ENCODE results near the gene DAB1.

The DAB1 gene

DNA sequence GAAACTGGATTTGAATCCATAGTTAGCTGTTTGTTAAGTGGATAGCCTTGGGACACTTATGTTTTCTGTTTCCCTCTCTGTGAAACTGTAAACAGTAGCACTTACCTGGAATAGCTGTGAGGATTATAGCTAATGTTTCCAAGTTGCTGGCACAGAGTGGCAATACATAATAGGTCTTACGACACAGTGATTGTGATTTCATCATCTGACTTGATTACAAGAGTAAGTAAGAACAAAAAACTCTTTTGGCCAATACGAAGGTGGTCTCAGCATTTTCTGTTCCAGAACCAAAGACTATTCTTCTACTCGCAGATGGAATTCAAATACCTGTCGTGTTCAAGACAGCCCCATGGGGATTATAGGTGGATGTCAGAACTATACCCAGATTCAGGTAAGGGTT is 460.2 kb downstream of the DAB1 start:
- Histone ChIP-seq H3K27me3 (ENCODE audit: insufficient read depth, low read length) (no peaks in the 10 kb centered on the region), H3K9me3 (ENCODE audit: insufficient read depth, low read depth, low read length) (no peaks in the 10 kb centered on the region)
- WGBS, result 93% methylated on average over 4 of the region's 4 CpGs

DNA sequence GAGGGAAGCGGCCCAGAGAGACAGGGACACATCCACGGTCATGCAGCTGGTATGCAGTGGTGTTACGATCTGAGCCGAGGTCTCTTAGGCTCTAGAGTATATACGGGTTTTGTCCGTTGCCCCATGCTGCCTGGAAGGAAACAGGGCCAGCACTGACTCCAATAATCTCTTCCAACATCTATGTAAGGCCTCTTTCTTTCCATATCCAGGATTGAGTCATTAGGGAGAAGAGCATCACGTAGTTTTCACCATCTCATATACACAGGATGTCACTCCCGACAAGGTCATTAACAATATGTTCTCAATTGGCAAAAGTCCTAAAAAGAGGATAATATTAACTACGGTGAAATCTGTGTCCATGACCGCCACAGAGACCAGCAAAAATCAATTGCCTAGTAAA is 462.4 kb downstream of the DAB1 start:
- no peak overlapping the region for H3K4me3 ChIP-seq (ENCODE audit: low read length)
- no peaks in the 10 kb centered on the region for H3K27me3 ChIP-seq (ENCODE audit: insufficient read depth, low read length)
- no peaks in the 10 kb centered on the region for H3K36me3 ChIP-seq (ENCODE audit: insufficient read depth, low read length)
- no peak overlapping the region for H3K9ac ChIP-seq (ENCODE audit: low read depth, low read length)
- H3K4me1 ChIP-seq (ENCODE audit: insufficient read depth, low read length), result no peaks in the 10 kb centered on the region; the same call in 1 of the 2 replicates
- 95% methylated on average over 10 of the region's 10 CpGs for whole genome bisulfite sequencing
- H3K9me3 ChIP-seq (ENCODE audit: insufficient read depth, low read depth, low read length), result no peaks in the 10 kb centered on the region
- H3K27ac ChIP-seq (ENCODE audit: low read depth, low read length), result no peak overlapping the region

More for the DNA sequence above, 460.2 kb downstream of the DAB1 start:
- no peak overlapping the region for H3K27ac ChIP-seq (ENCODE audit: low read depth, low read length)
- no peaks in the 10 kb centered on the region; the same call in 1 of the 2 replicates for H3K4me1 ChIP-seq (ENCODE audit: insufficient read depth, low read length)
- H3K36me3 ChIP-seq (ENCODE audit: insufficient read depth, low read length), result no peaks in the 10 kb centered on the region
- no peak overlapping the region for H3K9ac ChIP-seq (ENCODE audit: low read depth, low read length)
- no peak overlapping the region for H3K4me3 ChIP-seq (ENCODE audit: low read length)

DNA sequence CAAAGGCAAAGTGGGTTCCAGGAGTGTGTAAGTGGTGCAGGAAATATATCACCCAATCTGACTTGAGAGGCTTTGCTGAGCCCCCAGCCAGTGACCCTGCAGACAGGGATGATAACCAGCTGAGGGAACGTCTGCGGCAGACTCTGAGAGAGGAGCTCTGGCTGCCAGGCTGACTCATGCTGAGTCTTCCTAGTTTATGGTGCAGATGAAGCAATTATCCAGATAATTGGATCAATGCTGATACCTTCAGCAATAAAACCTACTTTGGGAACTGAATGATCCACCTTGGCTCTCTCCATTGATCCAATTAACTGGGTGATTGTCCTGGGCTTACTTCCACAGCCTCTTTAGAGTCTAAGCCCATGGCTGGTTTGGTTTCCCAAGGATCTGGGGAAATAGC is 465.3 kb downstream of the DAB1 start:
- Histone ChIP-seq H3K4me3 (ENCODE audit: low read length) (no peak overlapping the region), H3K9me3 (ENCODE audit: insufficient read depth, low read depth, low read length) (no peaks in the 10 kb centered on the region), H3K4me1 (ENCODE audit: insufficient read depth, low read length) (no peaks in the 10 kb centered on the region; the same call in 1 of the 2 replicates), H3K9ac (ENCODE audit: low read depth, low read length) (no peak overlapping the region), H3K27me3 (ENCODE audit: insufficient read depth, low read length) (no peaks in the 10 kb centered on the region), H3K36me3 (ENCODE audit: insufficient read depth, low read length) (no peaks in the 10 kb centered on the region), H3K27ac (ENCODE audit: low read depth, low read length) (no peak overlapping the region)
- WGBS, result 66% methylated on average over 2 of the region's 2 CpGs

DNA sequence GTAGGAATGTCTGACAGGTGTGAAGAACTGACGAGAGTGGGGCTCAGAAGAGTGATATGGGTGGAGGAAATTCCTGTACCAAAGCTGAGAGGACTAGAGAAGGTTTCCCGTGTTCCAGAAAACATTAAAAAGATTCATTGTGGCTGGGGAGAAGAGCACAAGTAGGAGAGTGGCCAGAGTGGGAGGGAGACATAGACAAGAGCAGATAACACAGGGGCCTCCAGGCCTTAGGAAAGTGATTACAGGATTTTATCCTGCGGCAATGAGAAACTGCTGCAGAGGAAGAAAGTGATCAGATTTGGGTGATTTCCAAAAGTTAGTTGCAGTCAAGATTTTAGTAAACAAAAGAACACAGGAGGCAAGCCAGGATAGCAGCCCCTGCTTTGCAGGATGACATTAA is 465.9 kb downstream of the DAB1 start:
- Histone ChIP-seq H3K36me3 (ENCODE audit: insufficient read depth, low read length) (no peaks in the 10 kb centered on the region), H3K9ac (ENCODE audit: low read depth, low read length) (no peak overlapping the region), H3K27me3 (ENCODE audit: insufficient read depth, low read length) (no peaks in the 10 kb centered on the region), H3K27ac (ENCODE audit: low read depth, low read length) (no peak overlapping the region), H3K9me3 (ENCODE audit: insufficient read depth, low read depth, low read length) (no peaks in the 10 kb centered on the region), H3K4me1 (ENCODE audit: insufficient read depth, low read length) (no peaks in the 10 kb centered on the region; the same call in 1 of the 2 replicates), H3K4me3 (ENCODE audit: low read length) (no peak overlapping the region)
- WGBS, result 82% methylated on average over 2 of the region's 3 CpGs

DNA sequence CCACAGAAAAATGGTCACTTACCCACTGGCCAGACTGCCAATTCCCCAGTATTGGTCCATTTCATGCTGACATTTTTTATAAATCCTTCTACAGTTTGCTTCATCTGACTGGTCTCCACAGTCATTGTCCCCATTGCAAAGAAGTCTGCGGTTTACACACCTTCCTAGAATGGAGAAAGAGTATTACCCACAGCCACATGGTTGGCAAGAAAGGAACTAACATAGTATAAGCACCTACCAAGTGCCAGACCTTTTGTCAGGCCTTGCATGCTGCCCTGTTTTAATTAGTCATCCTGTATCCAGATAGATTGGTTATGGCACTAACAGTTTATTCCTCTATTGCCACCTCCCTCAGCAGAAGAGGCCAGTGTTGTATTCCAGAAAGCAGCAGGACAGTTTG is 469.2 kb downstream of the DAB1 start:
- no peak overlapping the region for H3K9ac ChIP-seq (ENCODE audit: low read depth, low read length)
- WGBS, result 100% methylated on average over 1 of the region's 1 CpG
- no peak overlapping the region for H3K27ac ChIP-seq (ENCODE audit: low read depth, low read length)
- H3K4me3 ChIP-seq (ENCODE audit: low read length), result no peak overlapping the region
- no peaks in the 10 kb centered on the region; the same call in 1 of the 2 replicates for H3K4me1 ChIP-seq (ENCODE audit: insufficient read depth, low read length)
- H3K27me3 ChIP-seq (ENCODE audit: insufficient read depth, low read length), result no peaks in the 10 kb centered on the region
- no peaks in the 10 kb centered on the region for H3K9me3 ChIP-seq (ENCODE audit: insufficient read depth, low read depth, low read length)
- no peaks in the 10 kb centered on the region for H3K36me3 ChIP-seq (ENCODE audit: insufficient read depth, low read length)

DNA sequence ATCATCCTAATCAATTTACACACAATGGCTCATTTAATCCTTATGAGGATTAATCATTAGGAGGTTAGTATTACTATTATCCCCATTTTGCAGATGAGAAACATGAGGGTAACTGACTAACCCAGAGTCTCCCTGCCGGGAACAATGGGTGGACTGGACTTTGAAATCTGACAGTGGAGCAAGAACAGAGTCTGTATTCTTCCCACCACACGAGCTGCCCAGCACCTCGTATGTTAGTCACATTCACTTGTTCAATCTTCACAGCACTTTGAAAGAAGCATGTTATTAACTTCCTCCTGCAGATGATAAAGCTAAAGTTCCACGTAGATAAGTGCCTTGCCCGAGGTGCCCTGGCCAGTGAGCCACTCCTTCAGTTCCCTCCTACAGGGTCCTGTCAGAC is 470.5 kb downstream of the DAB1 start:
- Histone ChIP-seq H3K4me3 (ENCODE audit: low read length) (no peak overlapping the region), H3K27me3 (ENCODE audit: insufficient read depth, low read length) (no peaks in the 10 kb centered on the region), H3K36me3 (ENCODE audit: insufficient read depth, low read length) (no peaks in the 10 kb centered on the region), H3K9me3 (ENCODE audit: insufficient read depth, low read depth, low read length) (no peaks in the 10 kb centered on the region), H3K4me1 (ENCODE audit: insufficient read depth, low read length) (no peaks in the 10 kb centered on the region), H3K27ac (ENCODE audit: low read depth, low read length) (no peak overlapping the region), H3K9ac (ENCODE audit: low read depth, low read length) (no peak overlapping the region)
- WGBS, result 74% methylated on average over 5 of the region's 5 CpGs

DNA sequence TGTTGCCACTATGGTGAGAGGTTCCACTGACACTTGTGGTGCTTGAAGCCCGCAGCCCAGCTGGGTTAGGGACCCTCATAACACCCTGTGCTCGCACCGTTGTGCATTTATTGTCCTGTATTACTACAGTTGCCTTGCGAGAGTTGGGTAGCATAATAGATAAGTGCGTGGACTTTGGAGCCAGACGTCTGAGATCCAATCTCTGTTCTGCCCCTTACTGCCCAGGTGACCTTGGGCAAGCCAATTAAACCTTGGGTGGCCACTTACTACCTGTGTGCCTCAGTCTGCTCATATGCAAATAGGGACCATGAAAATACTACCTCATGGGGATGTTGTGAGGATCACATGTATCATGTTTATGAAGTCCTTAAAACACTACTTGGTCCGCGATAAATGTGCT is 471.4 kb downstream of the DAB1 start:
- Histone ChIP-seq H3K27me3 (ENCODE audit: insufficient read depth, low read length) (no peaks in the 10 kb centered on the region), H3K4me1 (ENCODE audit: insufficient read depth, low read length) (no peaks in the 10 kb centered on the region), H3K9ac (ENCODE audit: low read depth, low read length) (no peak overlapping the region), H3K27ac (ENCODE audit: low read depth, low read length) (no peak overlapping the region), H3K4me3 (ENCODE audit: low read length) (no peak overlapping the region), H3K9me3 (ENCODE audit: insufficient read depth, low read depth, low read length) (no peaks in the 10 kb centered on the region), H3K36me3 (ENCODE audit: insufficient read depth, low read length) (no peaks in the 10 kb centered on the region)
- WGBS, result 93% methylated on average over 8 of the region's 8 CpGs

DNA sequence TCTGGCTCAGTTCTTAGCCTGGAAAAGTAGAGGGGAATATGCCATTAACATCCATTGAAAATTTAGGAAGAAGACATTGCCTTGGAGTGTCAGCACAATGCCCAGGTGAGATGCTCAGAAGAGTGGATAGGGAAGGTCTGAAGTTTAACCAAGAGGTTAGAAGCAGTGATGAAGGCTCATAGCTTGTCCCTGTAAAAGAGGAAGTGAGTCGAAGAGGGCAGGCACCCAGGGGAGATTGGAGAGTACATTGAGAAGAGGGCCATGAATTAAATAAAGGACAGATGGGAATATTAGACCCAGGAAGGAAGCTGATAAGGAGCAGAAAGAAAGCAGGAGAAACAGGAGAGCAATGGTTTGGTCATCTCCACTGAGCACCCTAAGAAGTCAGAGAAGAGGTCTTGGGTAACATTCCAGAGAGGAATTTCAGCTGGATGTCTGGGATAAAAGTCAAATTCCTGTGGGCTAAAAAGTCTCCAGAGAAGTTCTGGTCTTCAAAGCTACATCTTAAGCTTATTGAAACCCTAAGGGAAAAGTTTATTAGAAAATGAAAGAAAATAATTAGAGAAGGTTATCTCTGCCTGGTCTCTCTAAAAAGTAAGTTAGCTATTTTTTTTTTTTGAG is 475.3 kb downstream of the DAB1 start:
- H3K9me3 ChIP-seq (ENCODE audit: insufficient read depth, low read depth, low read length), result no peaks in the 10 kb centered on the region
- no peaks in the 10 kb centered on the region; the same call in 1 of the 2 replicates for H3K27me3 ChIP-seq (ENCODE audit: insufficient read depth, low read length)
- H3K27ac ChIP-seq (ENCODE audit: low read depth, low read length), result no peak overlapping the region
- no peak overlapping the region for H3K9ac ChIP-seq (ENCODE audit: low read depth, low read length)
- H3K36me3 ChIP-seq (ENCODE audit: insufficient read depth, low read length), result no peaks in the 10 kb centered on the region
- no peak overlapping the region for H3K4me3 ChIP-seq (ENCODE audit: low read length)
- no peaks in the 10 kb centered on the region for H3K4me1 ChIP-seq (ENCODE audit: insufficient read depth, low read length)
- WGBS, result 91% methylated on average over 1 of the region's 1 CpG

All from HUES64 (cell line).